Fibroblast of pulmonary artery (primary cell): ENCODE data around the gene MORN5.

Experiments used
- DNase-seq: peaks from one replicate; pipeline ENCODE4 v3.0.0-alpha.2; 2010; ENCODE audit warnings: low read depth
- H3K4me3 ChIP-seq: replicated peaks from 2 replicates; pipeline ENCODE4 v1.5.1; 2011; ENCODE audit warnings: low read depth, mild to moderate bottlenecking, control low read depth, low read length, moderate library complexity
- CTCF ChIP-seq: IDR thresholded peaks from 2 replicates; pipeline ENCODE4 v1.5.1; 2011; ENCODE audit warnings: mild to moderate bottlenecking, control low read depth, low read length, inconsistent platforms; ENCODE audit errors: missing control alignments

MORN5 gene

GRCh38 chr9:122190597-122191381 lies 31.1 kb downstream of the MORN5 start:
- no peak for DNase-seq
- no peak for TF ChIP-seq CTCF
- H3K4me3 ChIP-seq, result no peak overlapping the region

- H3K4me3 ChIP-seq, result no peak overlapping the region
- DNase-seq, result no peak
- TF ChIP-seq CTCF, result no peak
These were observed 31.9 kb downstream of the MORN5 start for GRCh38 chr9:122191584-122191983.

- no peak for TF ChIP-seq CTCF
- no peak for DNase-seq
- no peak overlapping the region for H3K4me3 ChIP-seq
These were observed 32.7 kb downstream of the MORN5 start for GRCh38 chr9:122192261-122192875.

GRCh38 chr9:122192914-122193525 lies 33.3 kb downstream of the MORN5 start:
- no peak for DNase-seq
- H3K4me3 ChIP-seq, result no peak overlapping the region
- TF ChIP-seq CTCF, result no peak

GRCh38 chr9:122193651-122194050 lies 33.9 kb downstream of the MORN5 start:
- no peak overlapping the region for H3K4me3 ChIP-seq
- TF ChIP-seq CTCF, result no peak
- no peak for DNase-seq

GRCh38 chr9:122195875-122196274 lies 36.2 kb downstream of the MORN5 start:
- no peak for TF ChIP-seq CTCF
- DNase-seq, result no peak
- H3K4me3 ChIP-seq, result no peak overlapping the region
